Right lobe of liver (tissue), 4 donors: ENCODE data around the gene MCTP1.

Experiments used
- POLR2A ChIP-seq: fragments of 450-650 bp; IDR thresholded peaks from one replicate; pipeline ENCODE4 v1.6.1; 2017; ENCODE audit warnings: antibody characterized with exemption, mild to moderate bottlenecking
- TF ChIP-seq, protein P1 (sequence below), 4 donors: fragments of 200-600 bp in 3 of 4; fragments of 450-650 bp in 1 of 4; IDR thresholded peaks; one replicate each; pipeline versions ENCODE4 v1.5.1 to v1.8.0; 2016 to 2022; ENCODE audit warnings: antibody characterized with exemption in 4 of 4, mild to moderate bottlenecking in 2 of 4
- donor health status: DM: no; HTN: no; CAD: no.
- donor health status: DM: no; HTN: no; CAD: no.
- donor health status: DM: no; HTN: yes; CAD: no.

GRCh38 chr5:95057615-95058014 lies 227.3 kb downstream of the MCTP1 start:
- TF ChIP-seq, protein P1, sequence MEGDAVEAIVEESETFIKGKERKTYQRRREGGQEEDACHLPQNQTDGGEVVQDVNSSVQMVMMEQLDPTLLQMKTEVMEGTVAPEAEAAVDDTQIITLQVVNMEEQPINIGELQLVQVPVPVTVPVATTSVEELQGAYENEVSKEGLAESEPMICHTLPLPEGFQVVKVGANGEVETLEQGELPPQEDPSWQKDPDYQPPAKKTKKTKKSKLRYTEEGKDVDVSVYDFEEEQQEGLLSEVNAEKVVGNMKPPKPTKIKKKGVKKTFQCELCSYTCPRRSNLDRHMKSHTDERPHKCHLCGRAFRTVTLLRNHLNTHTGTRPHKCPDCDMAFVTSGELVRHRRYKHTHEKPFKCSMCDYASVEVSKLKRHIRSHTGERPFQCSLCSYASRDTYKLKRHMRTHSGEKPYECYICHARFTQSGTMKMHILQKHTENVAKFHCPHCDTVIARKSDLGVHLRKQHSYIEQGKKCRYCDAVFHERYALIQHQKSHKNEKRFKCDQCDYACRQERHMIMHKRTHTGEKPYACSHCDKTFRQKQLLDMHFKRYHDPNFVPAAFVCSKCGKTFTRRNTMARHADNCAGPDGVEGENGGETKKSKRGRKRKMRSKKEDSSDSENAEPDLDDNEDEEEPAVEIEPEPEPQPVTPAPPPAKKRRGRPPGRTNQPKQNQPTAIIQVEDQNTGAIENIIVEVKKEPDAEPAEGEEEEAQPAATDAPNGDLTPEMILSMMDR (IDR thresholded peaks at IDR 0.05), result no peak
- no peak for TF ChIP-seq POLR2A
